ENCODE measurements around the gene RAET1G. TPM values are rescaled to one million over a fixed set of nuclear protein-coding genes. Genes with fewer than 3 reads are reported as not detected.

RAET1G gene
- total and polyA plus RNA-seq, 2 donors (not counting 3 experiments of a cell fraction or from before 2014, with no cell fraction given) = 1.6 to 2.1 TPM

DNA sequence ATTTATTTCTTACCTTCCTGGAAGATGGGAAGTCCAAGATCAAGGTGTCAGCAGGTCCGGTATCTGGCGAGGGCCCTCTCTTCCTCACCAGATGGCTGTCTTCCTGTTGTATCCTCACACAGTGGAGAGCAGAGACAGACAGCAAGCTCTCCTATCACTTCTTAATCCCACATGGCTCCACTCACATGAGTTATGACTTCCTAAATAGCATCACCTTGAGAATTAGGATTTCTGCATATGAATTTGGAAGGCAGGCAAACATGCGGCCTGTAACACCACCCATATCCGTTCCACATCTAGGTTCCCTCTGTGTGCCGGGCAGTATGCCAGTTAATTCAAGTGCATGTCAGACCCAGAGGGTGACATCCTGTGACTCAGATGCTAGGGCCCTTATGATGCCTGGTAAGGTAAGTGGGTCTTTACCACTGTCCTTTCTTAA lies 27.1 kb downstream of the RAET1G start:
- no peaks in the 10 kb centered on the region for H3K36me3 ChIP-seq (ENCODE audit: control insufficient read depth in 2 of 2, extremely low read depth in 1 of 2, insufficient read depth in 2 of 2, low read length in 2 of 2)
- H3K4me2 ChIP-seq (ENCODE audit: insufficient read depth, low read length) = peak overlapping the region; percentile 9
- ChIA-PET POLR2A (no interaction called here), CTCF (interaction anchor here (1.0 to 1.6 kb wide), 4 partner anchors 8 to 55 kb away, joined by 3 to 5 read pairs (median 3); no protein-coding TSS in a partner anchor)
- no peaks in the 10 kb centered on the region for H4K20me1 ChIP-seq (replicated peaks; ENCODE audit: control insufficient read depth, extremely low read depth, insufficient read depth, low read length)
- dilution Hi-C loops (cut with MboI; ENCODE audit: extremely low pct_ligation_motif_present, low sequenced_read_pairs) = no loop called here
- H3K4me1 ChIP-seq (ENCODE audit: control insufficient read depth, extremely low read depth, insufficient read depth, low read length) = peaks cover 17% of the 10 kb centered on the region
- H2AFZ ChIP-seq (ENCODE audit: low read depth, low read length) = no peak overlapping the region
- H3K9me1 ChIP-seq (replicated peaks; ENCODE audit: control insufficient read depth, extremely low read depth, insufficient read depth, low read length) = no peaks in the 10 kb centered on the region
- no TSS peak for BruUV-seq (replicated peaks)
- H3K79me2 ChIP-seq (ENCODE audit: control insufficient read depth, insufficient read depth, low read length) = no peaks in the 10 kb centered on the region
- no peaks in the 10 kb centered on the region for H3K9me3 ChIP-seq (replicated peaks; ENCODE audit: control insufficient read depth, insufficient read depth, low read length)
- no peak overlapping the region for H3K27ac ChIP-seq (ENCODE audit: insufficient read depth, low read depth, low read length)
- H3K9ac ChIP-seq (replicated peaks; ENCODE audit: extremely low read depth, insufficient read depth, low read length) = no peak overlapping the region
- H3K27me3 ChIP-seq (ENCODE audit: control insufficient read depth in 2 of 2, insufficient read depth in 2 of 2, low read length in 2 of 2) = peaks cover 0 to 3% of the 10 kb centered on the region in 2 experiments
- FAIRE-seq (peak; percentile 98), DNase-seq (ENCODE audit: low read depth, low spot score) (peak; percentile 58)
- intact Hi-C loops (cut with micrococcal nuclease) = loop anchor here (2.0 kb wide), 1 partner anchor 31 kb away; the partner anchor contains the start of gene LRP11
- H3K4me3 ChIP-seq (replicated peaks in 1 of 3; ENCODE audit: insufficient read depth in 1 of 3, low read depth in 1 of 3, low read length in 3 of 3) = no peak overlapping the region
- TF ChIP-seq POLR2AphosphoS5 (IDR thresholded peaks at IDR 0.05; ENCODE audit: insufficient read depth, low read depth, low read length) (peak; percentile 21), GATA2 (IDR thresholded peaks at IDR 0.05; ENCODE audit: insufficient read depth, insufficient read length, low read depth, low read length) (peak; percentile 11), MYC (IDR thresholded peaks at IDR 0.05; ENCODE audit: low read depth, low read length) (peak; percentile 43), EZH2 (IDR thresholded peaks at IDR 0.05; ENCODE audit: borderline replicate concordance, low read depth, low read length, severe bottlenecking) (no peak), JUN (IDR thresholded peaks at IDR 0.05; ENCODE audit: borderline replicate concordance, insufficient read depth, insufficient read length, low read depth) (peak; percentile 44), POLR2A (IDR thresholded peaks at IDR 0.05; ENCODE audit: low read depth, low read length) (no peak), FOS (IDR thresholded peaks at IDR 0.05; ENCODE audit: borderline replicate concordance, insufficient read depth, low read length) (peak; percentile 42)
- TF ChIP-seq, protein P1, sequence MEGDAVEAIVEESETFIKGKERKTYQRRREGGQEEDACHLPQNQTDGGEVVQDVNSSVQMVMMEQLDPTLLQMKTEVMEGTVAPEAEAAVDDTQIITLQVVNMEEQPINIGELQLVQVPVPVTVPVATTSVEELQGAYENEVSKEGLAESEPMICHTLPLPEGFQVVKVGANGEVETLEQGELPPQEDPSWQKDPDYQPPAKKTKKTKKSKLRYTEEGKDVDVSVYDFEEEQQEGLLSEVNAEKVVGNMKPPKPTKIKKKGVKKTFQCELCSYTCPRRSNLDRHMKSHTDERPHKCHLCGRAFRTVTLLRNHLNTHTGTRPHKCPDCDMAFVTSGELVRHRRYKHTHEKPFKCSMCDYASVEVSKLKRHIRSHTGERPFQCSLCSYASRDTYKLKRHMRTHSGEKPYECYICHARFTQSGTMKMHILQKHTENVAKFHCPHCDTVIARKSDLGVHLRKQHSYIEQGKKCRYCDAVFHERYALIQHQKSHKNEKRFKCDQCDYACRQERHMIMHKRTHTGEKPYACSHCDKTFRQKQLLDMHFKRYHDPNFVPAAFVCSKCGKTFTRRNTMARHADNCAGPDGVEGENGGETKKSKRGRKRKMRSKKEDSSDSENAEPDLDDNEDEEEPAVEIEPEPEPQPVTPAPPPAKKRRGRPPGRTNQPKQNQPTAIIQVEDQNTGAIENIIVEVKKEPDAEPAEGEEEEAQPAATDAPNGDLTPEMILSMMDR (IDR thresholded peaks at IDR 0.05; ENCODE audit: extremely low read depth in 1 of 2, insufficient read depth in 1 of 2, low read depth in 1 of 2, low read length in 2 of 2) = no peak

Measured in endothelial cell of umbilical vein (primary cell).